Amygdala (tissue), 56 donors: ENCODE measurements around the gene BBS9.
A peak's percentile ranks its signal among the peaks of the same experiment; 100 is the strongest.
"Not testable (repeated sequence)": the region's sequence is repeated elsewhere in the genome, so short reads cannot be mapped to it uniquely, and the experiment has no call there.

Experiments
- DNase-seq, 56 donors: peaks; one replicate each; lab custom pipeline; 2025; lab: John Stamatoyannopoulos, UW

BBS9 gene

DNA sequence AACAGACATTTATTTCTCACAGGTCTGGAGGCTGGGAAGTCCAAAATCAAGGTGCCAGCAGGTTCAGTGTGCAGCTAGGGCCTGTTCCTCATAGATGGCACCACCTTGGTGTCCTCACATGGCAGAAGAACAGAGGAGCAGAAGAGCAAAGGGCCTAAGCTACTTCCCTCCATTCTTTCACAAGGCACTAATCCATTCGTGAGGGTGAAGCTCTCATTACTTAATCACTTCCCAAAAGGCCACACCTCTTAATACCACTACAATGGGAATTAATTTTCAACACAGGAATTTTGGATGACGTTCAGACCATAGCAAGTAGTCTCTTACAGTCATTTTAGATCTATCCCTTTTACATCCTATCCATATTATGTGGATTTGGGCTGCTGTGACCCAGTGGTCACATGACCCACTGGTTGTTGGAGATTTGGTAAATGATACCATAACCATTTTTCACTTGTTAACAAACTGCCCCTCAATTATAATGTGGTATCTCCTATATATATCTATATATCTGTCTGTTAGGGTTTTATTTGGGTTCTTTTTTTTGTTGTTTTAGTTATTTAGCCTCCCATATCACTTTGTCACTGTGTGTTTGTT is 63.4 kb downstream of the BBS9 start:
- no peak for DNase-seq

GRCh38 chr7:33193308-33193864 is 64.0 kb downstream of the BBS9 start:
- DNase-seq, result no peak

DNA sequence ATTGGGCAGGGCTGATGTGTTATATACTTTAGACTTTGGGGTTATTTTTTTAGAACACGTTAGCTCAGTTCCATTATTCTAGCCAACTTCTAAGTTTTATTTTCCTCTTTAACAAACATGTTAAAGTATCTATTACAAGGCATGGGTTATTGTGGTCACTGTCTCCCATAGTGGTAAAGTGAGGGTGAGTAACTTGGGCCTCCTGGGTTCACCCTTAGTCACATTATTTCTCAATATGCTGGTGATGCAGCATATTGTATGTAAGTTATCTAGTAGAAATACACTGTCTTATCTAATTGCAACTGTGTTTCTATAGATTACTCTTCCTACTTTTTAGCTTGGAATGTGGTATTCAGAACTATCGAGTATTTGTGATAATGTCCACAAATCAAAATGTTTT is 65.9 kb downstream of the BBS9 start:
- no peak for DNase-seq

DNA sequence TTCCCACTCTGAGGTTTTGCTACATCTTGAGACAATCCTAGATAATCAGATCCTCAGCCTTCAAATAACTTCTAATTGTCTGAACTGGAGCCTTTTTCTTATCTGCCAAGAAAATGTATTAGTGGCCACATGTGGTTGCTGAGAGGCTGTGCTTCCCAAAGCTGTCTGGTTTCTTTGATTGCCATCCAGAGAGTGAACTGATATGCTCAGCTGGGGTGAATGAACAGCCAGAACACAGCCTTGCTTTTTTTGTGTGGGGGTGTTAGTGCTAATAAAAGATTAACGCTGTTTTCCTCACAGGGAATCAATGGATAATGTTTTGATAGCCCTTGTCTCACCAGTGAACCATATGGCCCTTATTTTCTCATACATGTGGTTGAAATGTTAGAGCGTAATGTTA is 66.9 kb downstream of the BBS9 start:
- no peak for DNase-seq

DNA sequence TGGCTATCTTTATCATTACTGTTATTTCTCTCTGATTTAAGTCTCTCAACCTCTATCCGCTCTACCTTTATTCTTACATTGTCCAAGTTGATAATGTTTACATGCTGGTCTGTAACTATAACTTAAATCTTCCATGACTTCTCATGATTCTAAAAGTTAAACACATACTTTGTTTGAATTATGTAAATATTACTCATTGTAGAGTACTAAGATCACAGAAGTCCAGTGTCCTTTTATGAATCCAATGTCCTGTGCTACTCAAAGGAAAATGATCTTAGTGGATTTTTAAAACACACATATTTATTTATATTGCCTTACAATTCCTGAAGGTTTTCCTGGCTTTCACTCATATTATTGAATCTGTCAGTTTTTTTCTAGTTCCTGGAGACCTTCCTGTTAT is 70.9 kb downstream of the BBS9 start:
- DNase-seq, result no peak

DNA sequence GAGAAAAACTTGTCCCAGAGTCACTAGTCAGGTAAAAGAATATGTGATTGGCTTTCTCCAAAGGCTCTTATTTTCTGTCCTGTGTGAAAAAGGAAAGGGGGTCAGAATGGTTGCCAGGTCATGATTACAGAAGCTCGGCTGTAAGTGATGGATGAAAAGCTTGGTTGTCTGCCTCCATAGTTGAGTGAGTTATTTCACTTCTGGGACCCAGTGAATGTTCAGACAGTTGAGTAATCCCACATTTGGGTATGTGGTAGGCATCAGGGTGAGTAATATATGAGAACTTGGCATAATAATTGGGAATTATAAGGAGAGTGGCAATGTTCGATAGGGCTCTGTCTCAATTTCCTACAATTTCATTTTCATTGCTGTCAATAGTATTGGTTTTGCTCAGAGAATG is 72.5 kb downstream of the BBS9 start:
- DNase-seq, result no peak

DNA sequence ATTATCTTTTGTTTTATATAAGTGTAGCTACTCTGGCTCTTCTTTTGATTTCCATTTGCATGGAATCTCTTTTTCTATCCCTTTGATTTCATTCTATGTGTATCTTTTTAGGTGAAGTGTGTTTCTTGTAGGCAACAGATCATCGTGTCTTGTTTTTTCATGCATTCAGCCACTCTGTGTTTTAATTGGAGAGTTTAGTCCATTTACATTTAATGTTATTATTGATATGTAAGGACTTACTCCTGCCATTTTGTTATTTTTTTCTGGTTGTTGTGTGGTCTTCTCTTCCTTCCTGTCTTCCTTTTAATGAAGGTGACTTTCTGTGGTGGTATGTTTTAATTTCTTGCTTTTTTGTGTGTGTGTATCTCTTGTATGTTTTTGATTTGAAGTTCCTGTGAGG is 81.6 kb downstream of the BBS9 start:
- DNase-seq, result no peak

DNA sequence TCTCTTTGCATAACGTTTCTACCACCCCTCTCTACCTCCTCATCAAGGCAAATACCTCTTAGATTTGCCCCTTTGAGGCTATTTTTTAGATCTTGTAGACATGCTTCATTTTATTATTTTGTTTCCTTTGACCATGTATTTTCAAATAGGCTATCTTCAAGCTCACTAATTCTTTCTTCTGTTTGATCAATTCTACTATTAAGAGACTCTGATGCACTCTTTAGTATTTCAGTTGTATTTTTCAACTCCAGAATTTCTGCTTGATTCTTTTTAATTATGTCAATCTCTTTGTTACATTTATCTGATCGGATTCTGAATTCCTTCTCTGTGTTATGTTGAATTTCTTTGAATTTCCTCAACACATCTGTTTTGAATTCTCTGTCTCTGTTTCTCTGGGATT is 82.8 kb downstream of the BBS9 start:
- no peak for DNase-seq

- DNase-seq, result no peak
Measured at GRCh38 chr7:33215992-33216391, 86.6 kb downstream of the BBS9 start.

DNA sequence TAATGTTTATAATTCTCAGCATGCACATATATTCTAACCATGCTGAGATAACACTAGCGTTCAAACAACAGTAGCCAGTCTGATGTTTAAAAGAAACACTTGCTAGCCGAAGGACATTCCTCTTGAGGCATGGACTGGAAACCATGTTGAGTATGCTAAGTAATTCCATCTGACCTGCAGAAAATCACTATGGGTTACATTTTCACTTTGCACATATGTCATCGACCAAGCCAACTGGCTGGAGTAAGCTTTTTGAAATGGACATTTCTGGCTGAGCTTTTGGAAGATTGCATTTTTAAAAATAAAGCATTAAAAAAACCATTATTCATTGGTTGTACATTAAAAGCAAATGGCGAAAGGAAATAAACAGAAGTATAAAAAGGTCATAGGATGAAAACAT is 88.2 kb downstream of the BBS9 start:
- DNase-seq, result no peak

DNA sequence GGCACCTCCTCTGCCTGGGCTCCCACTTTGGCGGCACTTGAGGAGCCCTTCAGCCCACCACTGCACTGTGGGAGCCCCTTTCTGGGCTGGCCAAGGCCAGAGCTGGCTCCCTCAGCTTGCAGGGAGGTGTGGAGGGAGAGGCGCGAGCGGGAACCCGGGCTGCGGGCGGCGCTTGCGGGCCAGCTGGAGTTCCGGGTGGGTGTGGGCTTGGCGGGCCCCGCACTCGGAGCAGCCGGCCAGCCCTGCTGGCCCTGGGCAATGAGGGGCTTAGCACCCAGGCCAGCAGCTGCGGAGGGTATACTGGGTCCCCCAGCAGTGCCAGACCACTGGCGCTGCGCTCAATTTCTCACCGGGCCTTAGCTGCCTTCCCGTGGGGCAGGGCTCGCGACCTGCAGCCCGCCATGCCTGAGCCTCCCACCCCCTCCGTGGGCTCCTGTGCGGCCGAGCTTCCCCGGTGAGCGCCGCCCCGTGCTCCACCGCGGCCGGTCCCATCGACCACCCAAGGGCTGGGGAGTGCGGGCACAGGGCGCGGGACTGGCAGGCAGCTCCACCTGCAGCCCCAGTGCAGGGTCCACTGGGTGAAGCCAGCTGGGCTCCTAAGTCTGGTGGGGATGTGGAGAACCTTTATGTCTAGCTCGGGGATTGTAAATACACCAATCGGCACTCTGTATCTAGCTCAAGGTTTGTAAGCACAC is 89.6 kb downstream of the BBS9 start:
- DNase-seq, result not testable (repeated sequence)

DNA sequence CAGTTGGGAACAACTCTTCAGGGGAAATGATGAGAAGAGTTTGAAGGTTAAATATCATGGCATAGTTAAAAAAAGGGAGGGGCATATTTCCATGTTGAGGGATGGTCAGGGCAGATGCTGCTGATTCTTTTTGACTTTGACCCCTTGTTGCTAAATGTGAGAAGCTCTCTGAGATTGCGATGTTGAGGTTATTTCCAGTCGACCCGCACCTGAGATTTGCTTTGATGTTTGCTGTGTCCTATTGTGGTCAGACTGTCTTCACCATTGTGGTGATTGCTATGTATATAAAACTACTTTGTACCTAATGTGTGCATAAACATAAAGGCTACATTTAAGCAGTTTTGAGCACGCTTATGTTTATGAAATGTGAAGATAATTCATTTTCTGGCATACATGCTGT is 90.9 kb downstream of the BBS9 start:
- no peak for DNase-seq

- no peak for DNase-seq
Measured at GRCh38 chr7:33221390-33221789, 92.0 kb downstream of the BBS9 start.

GRCh38 chr7:33232632-33233145 is 103.3 kb downstream of the BBS9 start:
- no peak for DNase-seq

GRCh38 chr7:33233659-33234058 is 104.3 kb downstream of the BBS9 start:
- no peak for DNase-seq

DNA sequence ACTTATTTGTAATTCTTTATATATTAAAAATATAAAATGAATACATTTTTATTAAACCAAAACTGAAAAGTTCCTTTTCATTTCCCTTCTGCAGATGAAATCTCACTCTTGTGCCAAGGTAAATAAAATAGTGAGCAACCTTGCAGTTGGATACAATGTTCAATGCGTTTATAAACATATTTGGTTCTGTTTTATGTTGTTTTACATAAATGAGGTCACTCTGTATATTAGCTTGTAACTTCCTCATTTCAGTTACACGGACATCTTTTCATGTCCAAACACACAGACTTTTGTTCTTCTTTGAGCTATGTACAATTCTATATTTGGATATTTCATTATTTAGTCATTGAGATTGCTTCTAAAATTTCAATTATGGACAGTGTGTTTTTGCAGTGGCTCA is 107.7 kb downstream of the BBS9 start:
- DNase-seq, result no peak

GRCh38 chr7:33243319-33243881 is 114.0 kb downstream of the BBS9 start:
- peak in 1 of 56 donors; percentile 24 for DNase-seq

DNA sequence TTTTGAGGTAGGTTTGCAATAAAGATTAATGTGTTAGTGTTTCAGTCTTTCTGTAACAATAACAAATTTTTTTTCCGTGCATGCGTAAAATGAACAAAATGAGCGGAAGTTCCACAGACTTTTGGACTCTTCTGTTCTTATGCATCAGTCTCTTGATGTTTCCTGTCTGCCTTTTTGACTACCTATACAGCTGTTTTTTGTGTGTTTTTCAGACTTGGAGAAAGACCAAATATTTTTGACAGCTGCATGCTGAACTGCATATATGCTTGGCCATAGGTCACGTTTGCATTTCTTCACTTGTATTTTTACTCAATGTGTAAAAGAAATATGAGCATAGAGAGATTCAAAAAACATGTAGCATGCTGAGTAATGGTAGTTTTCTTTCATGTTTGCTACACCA is 119.3 kb downstream of the BBS9 start:
- no peak for DNase-seq

DNA sequence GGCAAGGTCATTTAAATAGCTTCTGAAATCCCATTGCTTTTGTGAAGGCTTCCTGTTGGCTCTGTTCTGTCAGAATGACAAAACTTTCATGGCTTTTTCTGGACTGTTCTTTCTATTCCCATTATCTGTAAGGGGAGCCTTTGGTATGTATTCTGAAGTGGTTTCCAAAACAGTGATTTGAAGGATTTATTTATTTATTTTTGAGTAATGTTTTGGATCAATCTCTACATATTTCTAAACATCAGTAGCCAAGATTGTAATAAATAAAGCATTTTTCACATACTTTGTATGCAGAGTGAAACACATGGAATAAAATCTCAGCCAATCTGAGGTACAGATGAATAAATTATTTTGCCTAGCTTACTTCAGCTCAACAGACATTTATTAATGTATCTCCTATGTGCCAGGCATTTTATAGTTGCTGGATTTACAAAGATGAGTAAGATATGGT is 121.1 kb downstream of the BBS9 start:
- DNase-seq, result no peak

DNA sequence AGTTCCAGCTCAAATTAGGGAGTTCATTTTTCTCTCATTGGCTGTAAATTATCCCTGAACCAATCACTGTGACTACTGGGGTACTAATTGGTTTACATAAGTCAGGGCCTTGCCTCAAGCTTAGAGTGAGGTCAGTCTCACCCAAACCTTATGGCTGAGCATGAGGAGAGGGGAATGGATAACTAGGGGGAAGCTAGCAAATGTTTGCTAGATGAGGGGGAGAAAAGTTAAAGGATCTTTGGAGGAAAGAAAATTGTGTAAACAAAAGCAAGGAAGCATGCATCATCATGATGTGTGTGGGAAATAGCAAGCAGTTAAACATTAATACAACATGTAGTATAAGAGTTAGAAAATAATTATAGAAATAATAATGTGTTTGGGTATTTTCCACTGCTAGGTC is 121.9 kb downstream of the BBS9 start:
- no peak for DNase-seq

GRCh38 chr7:33258491-33258951 is 129.2 kb downstream of the BBS9 start:
- no peak for DNase-seq

GRCh38 chr7:33261585-33261984 is 132.2 kb downstream of the BBS9 start:
- no peak for DNase-seq
